GM19438 (cell line): ENCODE data around the gene UBE2B.
"Not testable (repeated sequence)": the region's sequence is repeated elsewhere in the genome, so short reads cannot be mapped to it uniquely, and the experiment has no call there.

Experiments used
- ATAC-seq: cut with Tn5 transposase; IDR thresholded peaks from one replicate; pipeline ENCODE4 v1.9.1; 2021; ENCODE audit warnings: low read depth; ENCODE audit not compliant: unreplicated experiment

Gene UBE2B

GRCh38 chr5:134397196-134397595, 25.8 kb downstream of the UBE2B start:
- no peak for ATAC-seq

GRCh38 chr5:134398609-134399155, 27.3 kb downstream of the UBE2B start:
- no peak for ATAC-seq

- no peak for ATAC-seq
Observed at GRCh38 chr5:134403951-134404350, 32.6 kb downstream of the UBE2B start.

GRCh38 chr5:134406390-134406789, 35.0 kb downstream of the UBE2B start:
- no peak for ATAC-seq

- no peak for ATAC-seq
Observed at GRCh38 chr5:134409321-134409720, 38.0 kb downstream of the UBE2B start.

- no peak for ATAC-seq
Observed at GRCh38 chr5:134410822-134411221, 39.5 kb downstream of the UBE2B start.

GRCh38 chr5:134411228-134411545, 39.8 kb downstream of the UBE2B start:
- no peak for ATAC-seq

GRCh38 chr5:134411546-134412266, 40.3 kb downstream of the UBE2B start, which contains the start of gene CDKN2AIPNL:
CDKN2AIPNL (minus strand) TSS chr5:134411881; CDS start chr5:134411854, 27 bp downstream.
- peak; percentile 95 for ATAC-seq

- no peak for ATAC-seq
Observed at GRCh38 chr5:134413046-134413445, 41.7 kb downstream of the UBE2B start.

GRCh38 chr5:134417707-134418106, 46.3 kb downstream of the UBE2B start:
- no peak for ATAC-seq

- no peak for ATAC-seq
Observed at GRCh38 chr5:134418958-134419357, 47.6 kb downstream of the UBE2B start.

- ATAC-seq, result no peak
Observed at GRCh38 chr5:134420343-134420742, 49.0 kb downstream of the UBE2B start.

GRCh38 chr5:134421038-134421437, 49.7 kb downstream of the UBE2B start:
- ATAC-seq, result not testable (repeated sequence)

- ATAC-seq, result no peak
Observed at GRCh38 chr5:134422791-134423365, 51.5 kb downstream of the UBE2B start.

GRCh38 chr5:134423376-134423775, 52.0 kb downstream of the UBE2B start:
- no peak for ATAC-seq

GRCh38 chr5:134426361-134426760, 55.0 kb downstream of the UBE2B start:
- ATAC-seq, result no peak

GRCh38 chr5:134427540-134428041, 56.2 kb downstream of the UBE2B start:
- ATAC-seq, result no peak

GRCh38 chr5:134430001-134430569, 58.7 kb downstream of the UBE2B start:
- no peak for ATAC-seq

- no peak for ATAC-seq
Observed at GRCh38 chr5:134432174-134432573, 60.8 kb downstream of the UBE2B start.

GRCh38 chr5:134432677-134433359, 61.4 kb downstream of the UBE2B start:
- no peak for ATAC-seq

- no peak for ATAC-seq
Observed at GRCh38 chr5:134435560-134435959, 64.2 kb downstream of the UBE2B start.
